GM12865 (cell line): ENCODE results near the gene IFI30.

Source experiments
- DNase-seq: peaks from one replicate; pipeline ENCODE4 v3.0.0; 2010; ENCODE audit warnings: low read depth
- H3K4me3 ChIP-seq: 2 replicates; pipeline ENCODE4 v1.5.1; 2011; ENCODE audit warnings: mild to moderate bottlenecking, low read depth, low read length, control low read depth
- CTCF ChIP-seq: IDR thresholded peaks from 2 replicates; pipeline ENCODE4 v1.5.1; 2011; ENCODE audit warnings: low read length, control low read depth, low read depth, inconsistent platforms; ENCODE audit not compliant: insufficient read depth; ENCODE audit errors: missing control alignments

The IFI30 gene

DNA sequence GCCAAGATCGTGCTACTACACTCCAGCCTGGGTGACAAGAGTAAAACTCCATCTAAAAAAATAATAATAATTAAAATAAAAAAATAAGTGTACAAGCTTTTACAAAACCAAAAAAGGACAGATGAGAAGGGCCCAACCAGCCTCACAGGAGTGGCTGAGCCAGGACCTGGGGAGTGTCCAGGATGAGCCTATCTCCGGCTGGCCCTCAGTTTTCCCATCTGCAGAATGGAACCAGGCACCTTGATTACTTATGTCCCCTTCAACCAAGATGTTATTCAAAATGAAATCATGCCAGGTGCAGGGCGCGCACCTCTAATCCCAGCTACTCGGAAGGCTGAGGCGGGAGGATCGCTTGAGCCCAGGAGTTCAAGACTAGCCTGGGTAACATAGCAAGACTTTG, 9.5 kb upstream of the IFI30 start:
- H3K4me3 ChIP-seq = no peak overlapping the region
- no peak for TF ChIP-seq CTCF
- DNase-seq = no peak

GRCh38 chr19:18165794-18166544, 7.6 kb upstream of the IFI30 start:
- no peak for DNase-seq
- no peak for TF ChIP-seq CTCF
- H3K4me3 ChIP-seq = no peak overlapping the region

DNA sequence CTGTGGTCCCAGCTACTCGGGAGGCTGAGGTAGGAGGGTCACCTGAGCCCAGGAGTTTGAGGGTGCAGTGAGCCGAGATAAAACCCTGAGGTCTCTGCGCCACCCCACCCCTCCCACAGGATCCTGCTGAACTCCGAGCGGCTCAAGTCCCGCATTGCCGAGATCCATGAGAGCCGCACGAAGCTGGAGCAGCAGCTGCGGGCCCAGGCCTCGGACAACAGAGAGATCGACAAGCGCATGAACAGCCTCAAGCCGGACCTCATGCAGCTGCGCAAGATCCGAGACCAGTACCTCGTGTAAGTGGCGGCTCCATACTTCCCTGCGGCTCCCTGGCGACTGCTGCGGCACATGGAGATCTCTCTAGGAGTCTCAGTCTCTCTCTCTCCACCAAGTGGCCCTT, 6.6 kb upstream of the IFI30 start:
- no peak overlapping the region for H3K4me3 ChIP-seq
- DNase-seq = no peak
- no peak for TF ChIP-seq CTCF

- peak; percentile 79 for DNase-seq
- TF ChIP-seq CTCF = peak; percentile 87
- H3K4me3 ChIP-seq = no peak overlapping the region
Measured at GRCh38 chr19:18167975-18168645, 5.5 kb upstream of the IFI30 start.

DNA sequence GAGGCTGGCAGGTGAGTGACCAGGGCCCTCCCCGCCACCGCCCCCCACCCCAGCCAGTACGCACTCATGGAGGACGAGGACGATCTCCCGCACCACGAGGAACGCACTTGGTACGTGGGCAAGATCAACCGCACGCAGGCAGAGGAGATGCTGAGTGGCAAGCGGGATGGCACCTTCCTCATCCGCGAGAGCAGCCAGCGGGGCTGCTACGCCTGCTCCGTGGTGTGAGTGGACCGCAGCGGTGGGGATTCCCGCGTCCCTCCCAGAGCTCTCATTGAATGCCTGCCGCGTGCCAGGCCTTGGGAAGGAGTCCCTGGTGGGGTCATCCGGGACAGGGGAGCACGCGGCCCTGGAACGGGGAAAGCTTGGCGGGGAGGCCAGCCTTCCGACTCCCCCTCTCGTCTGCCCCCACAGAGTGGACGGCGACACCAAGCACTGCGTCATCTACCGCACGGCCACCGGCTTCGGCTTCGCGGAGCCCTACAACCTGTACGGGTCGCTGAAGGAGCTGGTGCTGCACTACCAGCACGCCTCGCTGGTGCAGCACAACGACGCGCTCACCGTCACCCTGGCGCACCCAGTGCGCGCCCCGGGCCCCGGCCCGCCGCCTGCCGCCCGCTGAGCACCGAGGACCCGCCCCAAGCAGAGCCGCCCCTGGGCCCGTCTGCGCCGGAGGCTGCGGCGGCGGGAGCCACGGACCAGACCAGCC, 4.8 kb upstream of the IFI30 start:
- no peak for DNase-seq
- H3K4me3 ChIP-seq = no peak overlapping the region
- TF ChIP-seq CTCF = no peak

GRCh38 chr19:18170714-18171255, 2.8 kb upstream of the IFI30 start:
- no peak for TF ChIP-seq CTCF
- peak; percentile 91 for DNase-seq
- H3K4me3 ChIP-seq = peak overlapping the region; percentile 37
